GM13977 (cell line): ENCODE data around the gene ZNF414.

Experiments used
- DNase-seq: peaks from one replicate; pipeline ENCODE4 v3.0.0; 2012; ENCODE audit warnings: low spot score
- in situ Hi-C: fragments of 300-500 bp; cut with MboI; formaldehyde crosslinking; loops from one replicate; pipeline ENCODE4 v1.12.0; 2022; ENCODE audit warnings: low sequenced_read_pairs, low pct_unique_long_range_greater_than_20kb, mixed read lengths, inconsistent platforms; ENCODE audit not compliant: unreplicated experiment
- TF ChIP-seq, protein P1 (sequence below): IDR thresholded peaks from 2 replicates; pipeline ENCODE4 v1.5.1; 2012; ENCODE audit warnings: mild to moderate bottlenecking, control low read depth; ENCODE audit not compliant: insufficient read depth; ENCODE audit errors: extremely low read depth, missing control alignments

Gene ZNF414

DNA sequence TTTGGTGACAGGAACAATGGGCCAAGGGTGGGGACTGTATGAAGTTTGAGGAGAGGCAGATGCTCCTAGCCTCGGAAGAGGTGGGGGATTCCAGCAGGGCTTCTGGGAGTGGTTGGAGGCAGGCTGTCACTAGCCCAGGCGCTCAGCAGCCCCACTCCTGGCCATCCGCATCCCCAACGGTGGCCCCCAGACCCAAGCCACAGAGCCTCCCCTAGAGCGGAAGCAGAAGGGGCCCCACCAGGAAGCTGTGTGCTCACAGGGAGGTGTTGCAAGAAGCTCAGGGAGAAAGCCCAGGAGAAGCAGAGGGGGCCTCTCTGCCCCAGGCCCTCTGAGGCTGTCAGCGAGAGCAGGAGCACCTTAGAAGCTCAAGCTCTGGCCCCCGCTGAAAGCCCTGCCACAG is 19.8 kb downstream of the ZNF414 start:
- TF ChIP-seq, protein P1, sequence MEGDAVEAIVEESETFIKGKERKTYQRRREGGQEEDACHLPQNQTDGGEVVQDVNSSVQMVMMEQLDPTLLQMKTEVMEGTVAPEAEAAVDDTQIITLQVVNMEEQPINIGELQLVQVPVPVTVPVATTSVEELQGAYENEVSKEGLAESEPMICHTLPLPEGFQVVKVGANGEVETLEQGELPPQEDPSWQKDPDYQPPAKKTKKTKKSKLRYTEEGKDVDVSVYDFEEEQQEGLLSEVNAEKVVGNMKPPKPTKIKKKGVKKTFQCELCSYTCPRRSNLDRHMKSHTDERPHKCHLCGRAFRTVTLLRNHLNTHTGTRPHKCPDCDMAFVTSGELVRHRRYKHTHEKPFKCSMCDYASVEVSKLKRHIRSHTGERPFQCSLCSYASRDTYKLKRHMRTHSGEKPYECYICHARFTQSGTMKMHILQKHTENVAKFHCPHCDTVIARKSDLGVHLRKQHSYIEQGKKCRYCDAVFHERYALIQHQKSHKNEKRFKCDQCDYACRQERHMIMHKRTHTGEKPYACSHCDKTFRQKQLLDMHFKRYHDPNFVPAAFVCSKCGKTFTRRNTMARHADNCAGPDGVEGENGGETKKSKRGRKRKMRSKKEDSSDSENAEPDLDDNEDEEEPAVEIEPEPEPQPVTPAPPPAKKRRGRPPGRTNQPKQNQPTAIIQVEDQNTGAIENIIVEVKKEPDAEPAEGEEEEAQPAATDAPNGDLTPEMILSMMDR: no peak
- in situ Hi-C loops: no loop called here
- DNase-seq: no peak

- DNase-seq: no peak
- in situ Hi-C loops: no loop called here
- TF ChIP-seq, protein P1: no peak
These were observed 22.4 kb downstream of the ZNF414 start for GRCh38 chr19:8491574-8491973.

DNA sequence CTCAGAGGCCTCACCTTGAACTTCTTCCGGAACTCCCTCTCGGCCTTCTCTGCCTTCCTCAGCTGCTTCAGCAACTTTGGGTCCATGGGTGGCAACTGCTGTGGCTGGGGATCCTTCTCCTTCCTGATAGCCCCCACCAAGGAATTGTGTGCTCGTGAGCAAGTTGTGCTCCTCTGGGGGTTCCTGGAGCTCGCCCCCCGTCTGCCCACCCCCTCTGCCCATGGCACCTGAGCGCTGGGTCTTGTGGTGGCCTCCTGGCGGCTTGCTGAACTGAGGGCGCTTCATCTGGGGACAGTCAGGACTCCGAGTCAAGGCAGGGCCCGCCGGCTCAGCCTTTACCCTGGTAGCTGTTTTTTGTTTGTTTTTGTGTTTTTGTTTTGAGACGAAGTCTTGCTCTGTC is 23.1 kb downstream of the ZNF414 start:
- in situ Hi-C loops: no loop called here
- TF ChIP-seq, protein P1: no peak
- DNase-seq: no peak

DNA sequence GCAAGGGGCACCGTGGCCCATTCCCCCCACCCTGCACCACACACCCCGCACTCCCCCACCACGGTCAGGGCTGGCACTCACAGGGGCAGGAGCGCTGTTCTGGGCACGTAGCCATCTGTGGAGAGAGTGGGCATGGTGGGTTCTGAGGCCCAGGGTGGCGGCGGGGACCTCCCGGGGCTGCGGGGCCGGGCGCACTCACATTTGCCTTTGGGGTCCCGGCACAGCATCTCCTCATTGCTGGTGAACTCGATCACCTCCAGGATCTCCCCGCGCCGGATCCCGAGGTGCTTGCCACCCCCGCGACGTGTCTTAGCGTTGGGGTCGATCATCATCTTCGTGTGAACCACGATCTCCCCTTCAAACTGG is 23.6 kb downstream of the ZNF414 start:
- DNase-seq: no peak
- TF ChIP-seq, protein P1: no peak
- in situ Hi-C loops: no loop called here

DNA sequence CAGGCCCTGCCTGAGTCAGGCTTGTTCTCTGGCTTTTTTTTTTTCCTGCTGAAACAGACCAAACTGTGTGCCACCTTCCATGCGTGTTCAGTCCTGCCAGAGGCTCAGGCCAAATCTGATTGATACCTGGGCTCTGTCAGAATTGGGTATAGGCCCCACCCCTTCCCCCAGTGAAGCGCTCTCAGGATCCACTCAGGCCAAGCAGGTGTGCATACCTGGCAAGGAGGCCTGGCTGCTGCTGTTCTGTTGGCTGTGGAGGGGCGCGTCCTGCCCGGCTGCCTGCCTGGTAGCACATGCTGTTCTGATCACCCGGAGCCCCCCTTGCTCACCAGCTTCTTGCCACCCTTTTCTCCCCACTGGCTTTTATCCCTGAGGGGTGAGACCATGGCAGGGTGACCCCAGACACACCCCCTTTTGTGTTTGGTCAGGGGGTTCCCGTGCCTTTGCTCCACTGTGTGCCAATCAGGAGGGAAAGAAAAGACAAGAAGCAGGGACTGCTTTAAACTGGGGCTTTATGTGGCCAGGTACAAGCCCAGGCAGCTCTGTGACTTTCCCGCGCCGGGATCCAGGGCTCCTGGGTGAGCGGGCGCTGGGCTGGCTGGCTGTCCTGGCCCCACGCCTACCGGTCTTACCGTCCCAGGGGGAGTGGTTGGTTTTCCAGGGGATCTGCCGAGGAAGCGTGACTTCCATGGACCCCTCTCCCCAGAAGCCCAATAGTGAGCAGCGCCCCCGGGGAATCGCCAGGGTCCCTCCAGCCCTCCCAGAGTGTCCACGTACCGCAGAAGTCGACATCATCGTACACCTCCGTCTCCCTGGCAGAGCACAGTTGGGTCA is 24.2 kb downstream of the ZNF414 start:
- no peak for DNase-seq
- in situ Hi-C loops: no loop called here
- TF ChIP-seq, protein P1: no peak

DNA sequence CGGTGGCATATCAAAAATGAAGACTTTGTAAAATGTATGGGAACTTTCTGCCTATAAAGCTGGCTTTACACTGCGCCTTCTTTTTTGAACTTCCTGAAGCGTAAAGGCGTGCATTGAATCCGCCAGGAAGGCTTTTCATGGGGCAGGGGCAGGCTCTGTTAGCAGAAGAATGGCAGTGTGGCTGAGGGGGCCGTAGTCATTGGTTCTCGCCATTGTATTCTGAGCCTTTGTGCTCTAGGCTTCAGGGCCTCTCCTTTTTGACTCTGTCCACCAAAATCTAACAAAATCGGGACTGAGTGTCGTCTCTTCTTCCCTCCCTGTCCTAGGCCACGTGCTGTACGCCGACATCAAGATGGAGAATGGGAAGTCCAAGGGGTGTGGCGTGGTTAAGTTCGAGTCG is 25.6 kb downstream of the ZNF414 start:
- in situ Hi-C loops: no loop called here
- TF ChIP-seq, protein P1: no peak
- DNase-seq: no peak
